Prostate gland (tissue), 2 donors: Measurements from ENCODE around the gene CKAP5. TPM values are rescaled to one million over a fixed set of nuclear protein-coding genes. Genes with fewer than 3 reads are reported as not detected.

Source experiments
- DNase-seq: peaks from one replicate; pipeline ENCODE4 v3.0.0-alpha.2; 2019; ENCODE audit warnings: low spot score
- H3K27ac ChIP-seq, 2 donors: fragments of 200-600 bp; sonication (generic); 2 replicates each; pipeline ENCODE4 v1.5.1; 2017 to 2019
- H3K27me3 ChIP-seq: fragments of 200-600 bp; sonication (generic); replicated peaks from 2 replicates; pipeline ENCODE4 v1.5.1; 2019; ENCODE audit not compliant: insufficient read depth
- H3K36me3 ChIP-seq, 2 donors: fragments of 200-600 bp; sonication (generic); 1 replicate in 1 of 2; 2 replicates in 1 of 2; pipeline versions ENCODE4 v1.5.1 to v1.8.1; 2017 to 2019
- H3K4me1 ChIP-seq: fragments of 200-600 bp; sonication (generic); replicated peaks from 2 replicates; pipeline ENCODE4 v1.5.1; 2019
- H3K4me3 ChIP-seq, 2 donors: fragments of 200-600 bp; sonication (generic); 2 replicates each; pipeline ENCODE4 v1.5.1; 2017 to 2019
- H3K9me3 ChIP-seq: fragments of 200-600 bp; sonication (generic); 2 replicates; pipeline ENCODE4 v1.5.1; 2017
- CTCF ChIP-seq, 4 experiments: fragments of 200-600 bp in 2 of 4; fragments of 450-650 bp in 2 of 4; sonication (generic) in 2 of 4; IDR thresholded peaks; 1 replicate in 3 of 4; 2 replicates in 1 of 4; pipeline ENCODE4 v1.5.1; 2016 to 2019; ENCODE audit warnings: antibody characterized with exemption in 4 of 4, mild to moderate bottlenecking in 2 of 4, moderate library complexity in 2 of 4
- POLR2A ChIP-seq: fragments of 450-650 bp; IDR thresholded peaks from one replicate; pipeline ENCODE4 v1.6.1; 2016; ENCODE audit warnings: antibody characterized with exemption, mild to moderate bottlenecking
- POLR2AphosphoS5 ChIP-seq: sonication (generic); formaldehyde crosslinking; IDR thresholded peaks from one replicate; pipeline ENCODE4 v1.6.1; 2017; ENCODE audit warnings: antibody characterized with exemption
- WGBS: methylation state at CpG from one replicate; pipeline ENCODE4 v1.1.5; 2018; 5-methylcytosine and 5-hydroxymethylcytosine counted together
- intact Hi-C: fragments of 100-400 bp; cut with DNase I; formaldehyde crosslinking; loops from one replicate; pipeline ENCODE4 v1.14.2; 2022
- total RNA-seq, 2 donors: library from RNA; depleted of rRNA; stranded (reverse); fragments of >200 nt; gene quantifications; one replicate each; pipeline ENCODE4 v1.1.0, GENCODE V29; 2016

CKAP5 gene
- total RNA-seq, 2 donors from 2014 or later, result 31.6 to 58.8 TPM

- H3K9me3 ChIP-seq, result no peaks in the 10 kb centered on the region
- intact Hi-C loops, result no loop called here
- H3K36me3 ChIP-seq, result no peaks in the 10 kb centered on the region
Measured at GRCh38 chr11:46892109-46892508, 46.0 kb upstream of the CKAP5 start.

GRCh38 chr11:46890665-46891064 is 44.6 kb upstream of the CKAP5 start:
- TF ChIP-seq CTCF (IDR thresholded peaks at IDR 0.05) (no peak), POLR2A (no peak), POLR2AphosphoS5 (no peak)
- no peak for DNase-seq
- H3K4me3 ChIP-seq, result no peak overlapping the region
- no peaks in the 10 kb centered on the region for H3K36me3 ChIP-seq
- WGBS, result 98% methylated on average over 2 of the region's 2 CpGs
- no peak overlapping the region for H3K27ac ChIP-seq
- H3K4me1 ChIP-seq, result no peaks in the 10 kb centered on the region
- no peaks in the 10 kb centered on the region for H3K27me3 ChIP-seq
- intact Hi-C loops, result no loop called here
- no peaks in the 10 kb centered on the region for H3K9me3 ChIP-seq

More at GRCh38 chr11:46892109-46892508, 46.0 kb upstream of the CKAP5 start:
- Histone ChIP-seq H3K4me3 (no peak overlapping the region), H3K4me1 (no peaks in the 10 kb centered on the region), H3K27me3 (no peaks in the 10 kb centered on the region), H3K27ac (no peak overlapping the region)
- TF ChIP-seq CTCF (IDR thresholded peaks at IDR 0.05) (no peak), POLR2A (no peak), POLR2AphosphoS5 (no peak)
- DNase-seq, result no peak
- 85% methylated on average over 2 of the region's 2 CpGs for WGBS

GRCh38 chr11:46889689-46890475 is 43.8 kb upstream of the CKAP5 start:
- no peak for TF ChIP-seq POLR2A
- TF ChIP-seq POLR2AphosphoS5, result peak; percentile 70
- TF ChIP-seq CTCF (IDR thresholded peaks at IDR 0.05), result peak; percentile 76 to 94 (median 90)
- Histone ChIP-seq H3K36me3 (no peaks in the 10 kb centered on the region), H3K4me3 (no peak overlapping the region), H3K27me3 (no peaks in the 10 kb centered on the region), H3K4me1 (no peaks in the 10 kb centered on the region), H3K9me3 (no peaks in the 10 kb centered on the region), H3K27ac (no peak overlapping the region)
- intact Hi-C loops, result loop anchor here (1.0 to 10.0 kb wide), 2 partner anchors 263 to 465 kb away; partner anchors contain the start of gene MYBPC3
- 60% methylated on average over 23 of the region's 23 CpGs for WGBS
- peak; percentile 76 for DNase-seq

- no peaks in the 10 kb centered on the region for H3K36me3 ChIP-seq
- intact Hi-C loops, result loop anchor here (1.0 to 10.0 kb wide), 2 partner anchors 264 to 466 kb away; partner anchors contain the start of gene MYBPC3
- 95% methylated on average over 7 of the region's 7 CpGs for WGBS
Measured at GRCh38 chr11:46889251-46889650, 43.2 kb upstream of the CKAP5 start.

More at GRCh38 chr11:46889251-46889650, 43.2 kb upstream of the CKAP5 start:
- DNase-seq, result no peak
- H3K4me3 ChIP-seq, result no peak overlapping the region
- no peaks in the 10 kb centered on the region for H3K4me1 ChIP-seq
- H3K9me3 ChIP-seq, result no peaks in the 10 kb centered on the region
- TF ChIP-seq POLR2A (no peak), POLR2AphosphoS5 (no peak), CTCF (IDR thresholded peaks at IDR 0.05) (no peak)
- H3K27me3 ChIP-seq, result no peaks in the 10 kb centered on the region
- H3K27ac ChIP-seq, result no peak overlapping the region
